ENCODE measurements around the gene ITPRIP. TPM values are rescaled to one million over a fixed set of nuclear protein-coding genes. Genes with fewer than 3 reads are reported as not detected.

ITPRIP gene
- total and polyA plus RNA-seq, 12 donors, result 17.5 to 87.2 (median 35.9) TPM

- peak overlapping the region in 6 of 10 donors; percentile 76 to 93 (median 84) for H3K27ac ChIP-seq
- H3K4me1 ChIP-seq, result peaks cover 0 to 48% (median 21%) of the 10 kb centered on the region in 9 donors
- 93 to 95% methylated on average over 14 of the region's 14 CpGs for WGBS, 2 donors
- H3K27me3 ChIP-seq, result no peaks in the 10 kb centered on the region
- no peaks in the 10 kb centered on the region for H3K9me3 ChIP-seq
- DNase-seq (no peak), ATAC-seq (no peak)
- TF ChIP-seq CTCF (IDR thresholded peaks at IDR 0.05), result no peak
- H3K36me3 ChIP-seq, result peaks cover 0 to 57% (median 38%) of the 10 kb centered on the region in 9 donors
- intact Hi-C loops (cut with DNase I), result no loop called here
- H3K4me3 ChIP-seq, result peak overlapping the region; percentile 47 to 88 (median 70)
These were observed 70.4 kb downstream of the ITPRIP start for GRCh38 chr10:104267721-104268404.

GRCh38 chr10:104264783-104265182 is 73.5 kb downstream of the ITPRIP start:
- no peak for DNase-seq
- no peaks in the 10 kb centered on the region for H3K27me3 ChIP-seq
- WGBS, 2 donors, result 93 to 95% methylated on average over 5 of the region's 5 CpGs
- no peak for TF ChIP-seq CTCF (IDR thresholded peaks at IDR 0.05)
- peaks cover 0 to 88% (median 60%) of the 10 kb centered on the region in 9 donors for H3K36me3 ChIP-seq
- intact Hi-C loops (cut with DNase I), result no loop called here
- no peak overlapping the region for H3K27ac ChIP-seq
- no peaks in the 10 kb centered on the region for H3K9me3 ChIP-seq
- no peak for ATAC-seq
- peaks cover 0 to 79% (median 50%) of the 10 kb centered on the region in 9 donors for H3K4me1 ChIP-seq
- H3K4me3 ChIP-seq, result no peak overlapping the region

- intact Hi-C loops (cut with DNase I), result no loop called here
- no peaks in the 10 kb centered on the region for H3K9me3 ChIP-seq
- TF ChIP-seq CTCF (IDR thresholded peaks at IDR 0.05), result no peak
- H3K27ac ChIP-seq, result peak overlapping the region in 7 of 10 donors; percentile 61 to 100 (median 69)
- peak; percentile 58 to 84 (median 73) for ATAC-seq
- peaks cover 0 to 100% (median 63%) of the 10 kb centered on the region in 9 donors for H3K36me3 ChIP-seq
- no peaks in the 10 kb centered on the region for H3K27me3 ChIP-seq
- peak in 1 of 2 donors; percentile 54 for DNase-seq
- 55 to 67% methylated on average over 5 of the region's 5 CpGs for WGBS, 2 donors
- H3K4me1 ChIP-seq, result peaks cover 0 to 86% (median 60%) of the 10 kb centered on the region in 9 donors
- no peak overlapping the region for H3K4me3 ChIP-seq
These were observed 76.2 kb downstream of the ITPRIP start for GRCh38 chr10:104262055-104262454.

GRCh38 chr10:104260775-104261115 is 77.5 kb downstream of the ITPRIP start:
- H3K4me3 ChIP-seq, result no peak overlapping the region
- DNase-seq (no peak), ATAC-seq (peak in 3 of 8 donors; percentile 25 to 47 (median 29))
- H3K4me1 ChIP-seq, result peaks cover 8 to 89% (median 73%) of the 10 kb centered on the region in 9 donors
- intact Hi-C loops (cut with DNase I), result no loop called here
- WGBS, 2 donors, result 10 to 11% methylated on average over 3 of the region's 3 CpGs
- H3K27ac ChIP-seq, result peak overlapping the region; percentile 24 to 100 (median 68)
- no peaks in the 10 kb centered on the region for H3K9me3 ChIP-seq
- no peak for TF ChIP-seq CTCF (IDR thresholded peaks at IDR 0.05)
- H3K27me3 ChIP-seq, result no peaks in the 10 kb centered on the region
- H3K36me3 ChIP-seq, result peaks cover 0 to 95% (median 52%) of the 10 kb centered on the region in 9 donors

All from heart right ventricle (tissue), 16 donors.